SU-DHL-6 (cell line): ENCODE results near the gene EYA2.

Experiments used
- H2AFZ ChIP-seq: fragments of 200-600 bp; sonication (generic); 2 replicates; pipeline ENCODE4 v1.6.1; 2014; ENCODE audit warnings: low read depth, mild to moderate bottlenecking, moderate library complexity, mixed read lengths, antibody characterized with exemption, low read length; ENCODE audit not compliant: severe bottlenecking
- H3F3A ChIP-seq: fragments of 200-600 bp; shearing (Covaris generic); 2 replicates; pipeline ENCODE4 v1.6.0; 2016; ENCODE audit warnings: antibody characterized with exemption, mild to moderate bottlenecking; ENCODE audit not compliant: insufficient read depth
- H3K27ac ChIP-seq: fragments of 200-600 bp; sonication (generic); 2 replicates; pipeline ENCODE4 v1.5.1; 2016; ENCODE audit warnings: low read depth, mild to moderate bottlenecking, low read length, moderate library complexity, mixed read lengths
- H3K27me3 ChIP-seq: fragments of 200-600 bp; sonication (generic), shearing (Covaris generic); 2 replicates; pipeline ENCODE4 v1.6.0; 2014; ENCODE audit warnings: mild to moderate bottlenecking, low read length
- H3K36me3 ChIP-seq: fragments of 200-600 bp; sonication (generic); 2 replicates; pipeline ENCODE4 v1.6.1; 2014; ENCODE audit warnings: mild to moderate bottlenecking, low read length, mixed read lengths
- H3K4me2 ChIP-seq: fragments of 300-600, 200-600 bp; shearing (Covaris generic), sonication (generic); 2 replicates; pipeline ENCODE4 v1.6.0; 2014; ENCODE audit warnings: low read length, low read depth, mild to moderate bottlenecking; ENCODE audit not compliant: poor library complexity, severe bottlenecking
- H3K4me3 ChIP-seq: fragments of 200-600 bp; sonication (generic); 2 replicates; pipeline ENCODE4 v1.5.1; 2014; ENCODE audit warnings: antibody characterized with exemption, low read length, mild to moderate bottlenecking, mixed read lengths; ENCODE audit not compliant: insufficient read depth, poor library complexity, severe bottlenecking
- H3K79me2 ChIP-seq: fragments of 200-600 bp; sonication (generic); 2 replicates; pipeline ENCODE4 v1.6.1; 2014; ENCODE audit warnings: mild to moderate bottlenecking, low read length, moderate library complexity; ENCODE audit not compliant: insufficient read depth
- H3K9ac ChIP-seq: fragments of 200-600 bp; sonication (generic); 2 replicates; pipeline ENCODE4 v1.7.0; 2014; ENCODE audit warnings: mild to moderate bottlenecking, low read length
- H3K9me2 ChIP-seq: fragments of 200-600 bp; sonication (generic); replicated peaks from 2 replicates; pipeline ENCODE4 v1.6.1; 2014; ENCODE audit warnings: low read length; ENCODE audit not compliant: insufficient read depth
- H3K9me3 ChIP-seq: fragments of 200-600 bp; sonication (generic); 2 replicates; pipeline ENCODE4 v1.6.1; 2014; ENCODE audit warnings: low read length, mixed read lengths; ENCODE audit not compliant: insufficient read depth
- H4K20me1 ChIP-seq: fragments of 200-600 bp; sonication (generic); 2 replicates; pipeline ENCODE4 v1.6.1; 2014; ENCODE audit warnings: low read depth, mild to moderate bottlenecking, antibody characterized with exemption, low read length, moderate library complexity, mixed read lengths
- CTCF ChIP-seq: fragments of 200-600 bp; sonication (generic); IDR thresholded peaks from one replicate; pipeline ENCODE4 v1.5.1; 2017; ENCODE audit warnings: antibody characterized with exemption, mild to moderate bottlenecking, low read length, moderate library complexity; ENCODE audit not compliant: insufficient read depth, poor library complexity, severe bottlenecking
- EZH2phosphoT487 ChIP-seq: fragments of 200-600 bp; sonication (generic), shearing (Covaris generic); conservative IDR thresholded peaks from 2 replicates; pipeline ENCODE4 v1.6.1; 2018; ENCODE audit warnings: mild to moderate bottlenecking, antibody characterized with exemption, low read length, moderate library complexity, mixed read lengths

Gene EYA2

GRCh38 chr20:46981184-46981583 is 86.5 kb downstream of the EYA2 start:
- no peaks in the 10 kb centered on the region for H3K9me3 ChIP-seq
- no peak overlapping the region for H3K4me3 ChIP-seq
- H2AFZ ChIP-seq, result no peak overlapping the region
- TF ChIP-seq EZH2phosphoT487, result no peak
- TF ChIP-seq CTCF, result no peak
- no peak overlapping the region for H3K4me2 ChIP-seq
- no peaks in the 10 kb centered on the region for H3K36me3 ChIP-seq
- no peaks in the 10 kb centered on the region for H3K27me3 ChIP-seq
- H3K9ac ChIP-seq, result no peak overlapping the region
- no peak overlapping the region for H3K27ac ChIP-seq
- no peaks in the 10 kb centered on the region for H3F3A ChIP-seq
- H3K9me2 ChIP-seq, result no peaks in the 10 kb centered on the region
- H4K20me1 ChIP-seq, result no peaks in the 10 kb centered on the region
- H3K79me2 ChIP-seq, result no peaks in the 10 kb centered on the region

GRCh38 chr20:46983466-46983865 is 88.8 kb downstream of the EYA2 start:
- H3K79me2 ChIP-seq, result no peaks in the 10 kb centered on the region
- TF ChIP-seq EZH2phosphoT487, result no peak
- no peak for TF ChIP-seq CTCF
- no peaks in the 10 kb centered on the region for H3K9me3 ChIP-seq
- no peak overlapping the region for H3K27ac ChIP-seq
- no peak overlapping the region for H3K9ac ChIP-seq
- no peaks in the 10 kb centered on the region for H3K9me2 ChIP-seq
- no peaks in the 10 kb centered on the region for H4K20me1 ChIP-seq
- H3K4me3 ChIP-seq, result no peak overlapping the region
- H3F3A ChIP-seq, result no peaks in the 10 kb centered on the region
- no peaks in the 10 kb centered on the region for H3K36me3 ChIP-seq
- H3K27me3 ChIP-seq, result no peaks in the 10 kb centered on the region
- no peak overlapping the region for H2AFZ ChIP-seq
- H3K4me2 ChIP-seq, result no peak overlapping the region

- Histone ChIP-seq H3K36me3 (no peaks in the 10 kb centered on the region), H3F3A (no peaks in the 10 kb centered on the region), H3K4me3 (no peak overlapping the region), H2AFZ (no peak overlapping the region), H3K79me2 (no peaks in the 10 kb centered on the region), H3K9ac (no peak overlapping the region), H4K20me1 (no peaks in the 10 kb centered on the region), H3K9me2 (no peaks in the 10 kb centered on the region), H3K9me3 (no peaks in the 10 kb centered on the region), H3K27me3 (no peaks in the 10 kb centered on the region), H3K4me2 (no peak overlapping the region), H3K27ac (no peak overlapping the region)
- TF ChIP-seq EZH2phosphoT487 (no peak), CTCF (no peak)
These were observed 89.8 kb downstream of the EYA2 start for GRCh38 chr20:46984405-46984804.

- no peak overlapping the region for H3K4me3 ChIP-seq
- TF ChIP-seq EZH2phosphoT487 (no peak), CTCF (no peak)
- no peak overlapping the region for H2AFZ ChIP-seq
- H4K20me1 ChIP-seq, result no peaks in the 10 kb centered on the region
- H3F3A ChIP-seq, result no peaks in the 10 kb centered on the region
- H3K9ac ChIP-seq, result no peak overlapping the region
- H3K9me2 ChIP-seq, result no peaks in the 10 kb centered on the region
- H3K4me2 ChIP-seq, result no peak overlapping the region
- H3K36me3 ChIP-seq, result no peaks in the 10 kb centered on the region
- H3K9me3 ChIP-seq, result no peaks in the 10 kb centered on the region
- H3K27ac ChIP-seq, result no peak overlapping the region
- H3K27me3 ChIP-seq, result no peaks in the 10 kb centered on the region
- no peaks in the 10 kb centered on the region for H3K79me2 ChIP-seq
These were observed 90.6 kb downstream of the EYA2 start for GRCh38 chr20:46985250-46985649.
